GM19238 (cell line): Measurements from ENCODE around the gene TCF12.
"Not testable (repeated sequence)": the region's sequence is repeated elsewhere in the genome, so short reads cannot be mapped to it uniquely, and the experiment has no call there.

Experiments
- DNase-seq: peaks from one replicate; pipeline ENCODE4 v3.0.0; 2011; ENCODE audit warnings: low spot score; ENCODE audit not compliant: insufficient read length

Gene TCF12

DNA sequence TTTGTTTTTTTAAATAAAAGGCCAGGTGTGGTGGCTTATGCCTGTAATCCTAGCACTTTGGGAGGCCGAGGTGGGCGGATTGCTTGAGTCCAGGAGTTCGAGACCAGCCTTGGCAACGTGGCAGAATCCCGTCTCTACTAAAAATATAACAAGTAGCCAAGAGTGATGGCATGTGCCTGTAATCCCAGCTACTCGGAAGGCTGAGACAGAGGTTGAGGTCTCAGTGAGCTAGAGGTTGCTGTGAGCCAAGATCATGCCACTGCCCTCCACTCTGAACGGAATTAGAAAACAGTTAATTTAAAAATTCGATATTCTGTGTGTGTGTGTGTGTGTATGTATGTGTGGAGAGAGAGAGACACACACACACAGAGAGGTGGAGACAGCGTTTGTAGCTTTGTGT is 58.8 kb downstream of the TCF12 start:
- DNase-seq: no peak

DNA sequence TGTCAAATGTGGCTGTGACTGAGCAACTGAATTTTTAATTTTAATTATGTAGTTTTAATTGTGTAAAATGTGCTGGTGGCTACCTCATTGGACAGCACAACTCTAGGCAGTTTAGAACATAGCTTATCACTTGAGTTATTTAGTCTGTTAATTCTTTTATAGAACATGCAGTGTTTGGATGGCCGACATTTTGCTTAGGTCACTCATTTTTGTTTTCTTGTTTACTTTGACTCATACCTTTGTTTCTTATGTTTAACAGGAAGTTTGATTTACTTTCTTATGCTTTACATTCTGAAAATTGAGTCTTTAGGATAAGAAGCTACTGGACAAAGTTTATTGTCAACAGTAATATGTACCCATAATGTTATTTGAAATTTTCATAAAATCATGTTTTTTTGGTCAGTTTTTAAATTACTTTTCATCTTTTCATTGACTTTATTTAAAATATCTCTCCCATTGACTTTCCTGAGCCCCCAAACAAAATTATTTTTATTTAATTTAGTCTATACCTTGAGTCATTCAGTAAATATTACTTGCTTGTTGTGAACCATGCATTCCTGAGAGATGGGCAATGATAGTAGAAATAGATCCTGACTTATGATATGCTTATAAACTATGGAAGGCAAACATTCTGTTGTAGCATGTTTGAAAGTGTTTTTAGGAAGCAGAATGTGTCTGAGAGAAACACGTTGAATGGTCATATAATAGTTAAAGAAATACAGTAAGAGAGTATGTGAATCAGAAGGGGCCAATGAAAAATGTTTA is 60.6 kb downstream of the TCF12 start:
- no peak for DNase-seq

DNA sequence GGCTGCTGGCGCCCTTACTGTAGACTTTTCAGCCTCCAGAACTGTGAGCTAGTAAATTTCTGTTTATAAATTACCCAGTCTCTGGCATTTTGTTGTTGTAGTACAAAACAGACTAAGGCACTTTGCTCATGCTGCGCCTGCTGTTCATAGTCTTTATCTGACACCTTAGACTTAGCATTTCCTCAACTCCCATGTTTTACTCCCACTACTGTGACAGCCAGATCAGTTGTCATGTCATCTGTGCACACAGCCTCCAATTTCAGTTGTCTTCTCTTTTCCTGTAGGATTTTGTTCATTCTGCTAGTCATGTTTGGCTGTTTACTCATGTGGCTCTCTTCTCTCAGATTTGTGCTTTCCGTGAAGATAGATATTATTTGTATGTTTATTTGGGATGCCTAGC is 62.0 kb downstream of the TCF12 start:
- DNase-seq: no peak

DNA sequence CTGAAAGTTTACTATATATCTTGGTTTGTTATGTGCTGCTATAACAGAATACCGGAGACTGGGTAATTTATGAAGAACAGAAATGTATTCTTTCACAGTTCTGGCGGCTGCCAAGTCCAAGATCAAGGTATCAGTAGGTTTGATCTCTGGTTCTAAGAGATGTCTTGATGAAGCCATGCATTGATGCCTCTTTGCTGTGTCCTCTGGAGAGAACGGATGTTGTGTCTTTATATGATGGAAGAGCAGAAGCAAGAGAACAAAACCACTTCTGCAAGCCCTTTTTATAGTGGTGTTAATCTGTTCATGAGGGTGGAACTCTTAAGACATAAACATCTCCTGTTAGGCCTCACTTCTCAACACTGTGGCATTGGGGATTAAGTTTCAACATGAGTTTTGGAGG is 62.7 kb downstream of the TCF12 start:
- no peak for DNase-seq

DNA sequence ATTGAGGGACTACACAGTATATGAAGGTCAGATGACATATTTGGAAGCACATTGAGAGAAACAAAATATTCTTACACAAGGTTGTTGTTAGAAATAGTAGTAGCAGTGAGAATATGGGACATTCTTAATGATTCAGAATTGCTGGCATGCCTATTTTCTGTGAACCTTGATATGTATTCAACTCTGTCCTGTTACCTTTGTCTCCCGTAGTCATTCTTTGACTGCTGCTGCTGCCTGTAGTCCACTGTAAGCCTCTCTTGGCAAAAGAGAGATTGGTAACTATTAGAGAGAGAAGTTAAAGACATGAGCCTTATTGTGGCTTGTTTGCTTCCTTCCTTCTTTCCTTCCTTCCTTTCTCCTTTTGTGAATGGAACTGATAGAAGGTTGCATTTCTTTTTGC is 64.5 kb downstream of the TCF12 start:
- DNase-seq: no peak

DNA sequence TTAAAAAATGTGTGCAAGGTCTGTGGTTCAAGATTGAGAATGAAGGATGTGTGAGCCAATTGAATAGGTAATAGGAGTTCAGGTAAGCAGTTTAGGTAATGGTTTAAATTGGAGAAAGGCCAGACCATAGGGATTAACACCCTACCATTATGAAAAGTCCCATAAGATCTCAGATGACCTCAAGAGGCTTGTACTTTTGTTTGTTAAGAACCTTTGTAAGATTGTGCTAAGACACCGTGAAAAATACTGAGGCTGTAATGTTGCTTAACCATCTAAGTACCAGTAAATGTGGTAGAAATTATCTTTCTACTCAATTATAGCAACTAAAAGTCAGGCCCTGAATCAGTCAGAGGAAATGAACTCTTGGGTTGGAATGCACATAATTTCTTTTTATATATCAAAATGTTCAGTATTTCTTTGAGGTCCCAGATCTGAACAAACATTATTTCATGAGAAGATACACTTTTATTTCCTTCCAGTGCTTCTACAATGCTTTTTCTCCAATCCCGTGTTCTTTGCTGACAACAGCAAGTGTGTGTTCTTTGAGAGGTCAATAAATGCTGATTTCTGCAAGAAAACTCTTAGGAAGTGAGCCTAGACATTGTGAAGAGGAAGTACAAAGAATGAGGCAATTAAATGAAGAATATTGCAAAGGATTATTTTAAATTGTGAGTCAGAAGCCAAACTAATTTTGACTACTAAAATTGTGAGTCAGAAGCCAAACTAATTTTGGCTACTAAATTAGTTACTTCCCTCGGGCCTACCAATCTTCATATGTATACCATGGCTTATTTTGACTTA is 66.4 kb downstream of the TCF12 start:
- no peak for DNase-seq

DNA sequence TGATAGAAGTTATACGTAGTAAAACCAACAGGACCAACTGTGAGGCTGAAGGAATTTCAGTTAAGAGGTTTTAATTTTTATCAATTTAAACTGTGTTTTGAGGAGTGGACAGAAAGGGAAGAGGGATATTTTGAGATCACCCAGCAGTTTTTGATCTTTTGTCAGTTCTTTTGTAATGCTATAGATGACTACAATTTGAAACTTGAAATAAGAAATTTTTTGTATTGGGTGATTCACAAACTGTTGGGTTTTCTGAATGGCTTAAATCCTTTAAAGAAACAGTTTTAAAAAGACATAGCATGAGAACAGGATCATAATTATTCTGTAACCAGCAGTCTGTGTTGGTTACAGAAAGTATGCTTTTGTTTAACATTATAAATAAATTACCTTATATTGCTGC is 67.4 kb downstream of the TCF12 start:
- no peak for DNase-seq

DNA sequence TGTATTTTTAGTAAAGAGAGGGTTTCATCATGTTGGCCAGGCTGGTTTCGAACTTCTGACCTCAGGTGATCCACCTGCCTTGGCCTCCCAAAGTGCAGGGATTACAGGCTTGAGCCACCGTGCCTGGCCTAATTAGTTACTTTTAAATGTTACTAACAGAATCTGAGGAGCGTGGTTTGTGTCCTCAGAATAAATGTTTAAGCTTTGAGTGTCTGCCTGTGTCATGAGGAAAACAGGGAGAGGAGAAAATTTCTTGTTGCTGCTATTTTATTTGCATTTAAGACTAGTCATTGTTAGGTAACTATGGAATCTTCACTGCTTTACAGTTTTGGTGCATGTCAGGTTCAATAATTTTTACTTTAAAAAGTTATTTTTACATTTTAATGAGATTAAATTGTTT is 68.8 kb downstream of the TCF12 start:
- no peak for DNase-seq

DNA sequence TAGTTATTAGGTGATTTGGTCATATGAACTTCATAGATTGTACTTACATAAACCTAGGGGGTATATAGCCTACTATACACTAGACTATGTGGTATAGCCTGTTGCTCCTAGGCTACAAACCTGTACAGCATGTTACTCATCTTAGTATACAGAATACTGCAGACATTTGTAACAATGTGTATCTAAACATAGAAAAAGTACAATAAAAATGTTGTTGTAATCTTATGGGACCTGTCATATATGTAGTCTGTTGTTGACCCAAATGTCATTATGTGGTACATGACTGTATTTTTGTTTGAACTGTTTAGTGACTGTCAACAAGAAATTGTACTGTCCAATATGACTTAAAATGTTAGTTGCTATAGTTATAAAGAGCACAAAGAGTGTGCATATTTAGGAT is 69.8 kb downstream of the TCF12 start:
- no peak for DNase-seq

DNA sequence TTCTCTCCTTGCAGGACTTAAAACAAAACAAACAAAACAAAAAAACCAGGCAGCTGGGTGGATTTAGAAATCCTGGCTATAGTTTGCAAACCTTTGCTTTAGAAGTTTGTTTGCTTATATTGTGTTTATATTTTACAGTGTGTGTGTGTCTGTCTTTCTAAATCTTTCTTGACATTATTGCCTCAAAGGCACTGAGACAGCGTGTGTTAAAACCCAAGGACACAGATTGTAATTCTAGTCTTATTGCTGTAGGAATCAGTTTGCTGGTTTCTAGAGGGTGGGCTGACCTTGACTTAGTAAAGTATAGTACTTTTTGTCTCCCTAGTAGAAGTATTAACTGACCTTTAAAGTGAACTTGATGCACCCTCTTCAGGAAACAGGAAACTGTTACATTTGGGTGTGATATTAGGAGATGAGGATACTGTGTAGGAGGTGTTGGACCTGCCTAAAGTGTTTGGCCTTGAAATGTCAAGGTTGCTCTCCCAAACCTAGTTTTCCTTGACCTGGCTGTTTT is 71.0 kb downstream of the TCF12 start:
- no peak for DNase-seq

DNA sequence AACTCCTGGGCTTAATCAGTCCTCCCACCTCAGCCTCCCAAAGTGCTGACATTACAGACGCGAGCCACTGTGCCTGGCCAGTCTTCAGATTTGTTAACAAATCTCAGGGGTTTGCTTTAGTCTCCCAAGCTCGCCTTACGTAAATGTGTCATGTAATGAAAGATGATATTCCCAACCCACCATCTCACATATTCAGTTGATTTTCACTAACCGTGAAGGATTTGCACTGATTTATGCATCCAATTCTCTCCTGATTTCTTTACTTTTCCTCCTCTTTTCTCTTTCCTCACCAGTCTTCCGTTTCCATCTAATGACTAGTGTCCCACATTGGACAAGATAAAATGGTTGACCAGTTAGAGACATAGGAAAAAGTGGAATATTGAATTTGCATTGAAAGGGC is 72.6 kb downstream of the TCF12 start:
- no peak for DNase-seq

DNA sequence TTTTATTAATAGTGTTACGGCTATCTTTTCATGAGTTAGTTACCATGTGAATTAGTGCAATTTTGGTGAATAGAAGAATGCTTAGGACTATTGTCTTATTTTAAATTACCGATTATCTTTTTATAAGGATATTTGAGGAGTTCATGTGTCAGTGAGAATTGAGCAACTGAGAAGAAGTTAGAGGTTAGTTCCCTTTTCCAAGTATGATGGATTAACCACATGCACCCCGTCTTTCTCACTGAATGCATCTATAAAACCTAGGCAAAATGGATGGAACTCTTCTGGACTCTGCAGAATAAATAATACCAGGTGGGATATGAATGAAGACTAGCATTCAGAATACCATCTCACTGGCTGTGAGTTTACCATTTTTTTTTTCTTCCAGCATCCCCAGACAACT is 74.3 kb downstream of the TCF12 start:
- no peak for DNase-seq

DNA sequence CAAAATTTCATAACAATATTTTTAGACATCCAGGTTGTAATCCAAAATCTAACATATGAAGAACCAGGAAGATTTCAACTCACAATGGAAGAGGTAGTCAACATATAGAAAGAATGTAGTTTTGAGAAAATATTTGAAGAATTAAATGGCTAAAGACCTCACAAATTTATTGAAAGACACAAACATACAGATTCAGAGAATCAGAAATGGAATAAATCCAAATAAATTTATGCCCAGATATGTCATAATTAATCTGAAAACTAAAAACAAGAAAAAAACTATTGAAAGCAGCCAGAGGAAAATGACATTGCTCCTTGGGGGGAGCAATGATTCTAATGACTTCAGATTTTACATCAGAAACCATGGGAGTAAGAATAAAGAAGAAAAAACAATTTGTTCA is 75.8 kb downstream of the TCF12 start:
- DNase-seq: no peak

DNA sequence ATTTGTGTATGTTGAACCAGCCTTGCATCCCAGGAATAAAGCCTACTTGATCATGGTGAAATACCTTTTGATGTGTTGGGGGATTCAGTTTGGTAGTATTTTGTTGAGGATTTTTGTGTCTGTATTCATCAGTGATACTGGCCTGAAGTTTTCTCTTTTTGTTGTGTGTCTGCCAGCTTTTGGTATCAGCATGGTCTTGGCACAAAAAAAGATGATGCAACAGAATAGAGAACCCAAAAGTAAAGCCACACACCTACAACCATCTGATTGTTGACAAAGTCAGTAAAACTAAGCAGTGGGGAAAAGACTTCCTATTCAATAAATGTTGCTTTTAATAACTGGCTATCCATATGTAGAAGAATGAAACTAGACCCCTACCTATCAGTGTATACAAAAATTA is 77.6 kb downstream of the TCF12 start:
- DNase-seq: no peak

DNA sequence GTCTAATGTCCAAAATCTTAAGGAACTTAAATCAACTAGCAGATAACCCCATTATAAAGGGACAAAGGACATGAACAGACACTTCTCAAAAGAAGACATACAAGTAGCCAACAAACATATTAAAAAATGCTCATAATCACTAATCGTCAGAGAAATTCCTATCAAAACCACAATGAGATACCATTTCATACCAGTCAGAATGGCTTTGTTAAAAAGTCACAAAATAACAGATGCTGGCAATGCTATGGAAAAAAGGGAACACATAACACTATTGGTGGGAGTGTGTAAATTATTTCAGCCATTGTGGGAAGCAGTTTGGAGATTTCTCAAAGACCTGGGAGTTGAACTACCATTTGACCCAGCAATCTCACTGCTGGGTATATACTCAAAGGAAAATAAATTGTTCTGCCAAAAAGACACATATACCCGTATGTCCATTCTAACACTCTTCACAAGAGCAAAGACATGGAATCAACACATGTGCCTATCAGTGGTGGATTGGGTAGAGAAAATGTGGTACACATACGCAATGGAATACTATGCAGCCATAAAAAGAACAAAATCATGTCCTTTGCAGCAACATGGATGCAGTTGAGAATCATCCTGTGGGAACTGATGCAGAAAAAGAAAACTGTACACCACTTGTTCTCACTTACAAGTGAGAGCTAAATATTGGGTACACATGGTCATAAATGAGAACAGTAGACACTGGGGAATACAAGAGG is 78.5 kb downstream of the TCF12 start:
- DNase-seq: no peak

DNA sequence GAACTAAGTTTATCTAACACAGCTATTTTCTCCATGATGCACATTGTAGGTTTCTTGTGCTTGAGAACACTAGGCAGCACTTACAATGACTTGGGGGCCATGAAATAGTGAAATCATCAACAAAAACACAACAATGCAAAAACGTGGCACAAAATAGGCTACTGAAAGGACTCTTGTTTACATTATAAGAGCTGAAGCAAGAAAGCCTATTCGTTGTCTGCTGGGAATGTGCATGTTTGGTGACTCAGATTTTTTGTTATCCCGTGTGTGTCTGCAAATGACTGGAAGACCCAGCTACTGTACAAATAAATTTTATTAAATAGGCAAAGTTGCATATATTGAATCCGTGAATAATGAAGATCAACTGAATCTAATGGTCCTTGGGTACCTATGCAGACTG is 85.0 kb downstream of the TCF12 start:
- no peak for DNase-seq

DNA sequence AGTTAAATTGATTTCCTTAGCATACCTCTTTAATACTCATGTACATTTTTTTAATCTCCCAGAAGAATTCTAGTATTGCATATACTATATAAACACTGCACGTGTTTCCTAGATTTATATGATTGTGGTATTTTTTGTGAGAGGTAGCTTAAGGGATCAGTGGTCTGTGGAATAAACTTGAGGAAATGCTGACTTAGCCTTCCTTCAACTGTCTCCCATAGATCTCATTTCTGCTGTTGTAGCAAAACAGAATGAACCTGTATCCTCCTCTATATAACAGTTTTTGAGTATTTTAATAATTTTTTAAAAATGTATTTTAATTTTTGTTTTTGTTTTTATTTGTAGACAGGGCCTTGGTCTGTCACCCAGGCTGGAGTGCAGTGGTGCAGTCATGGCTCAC is 86.8 kb downstream of the TCF12 start:
- DNase-seq: no peak

DNA sequence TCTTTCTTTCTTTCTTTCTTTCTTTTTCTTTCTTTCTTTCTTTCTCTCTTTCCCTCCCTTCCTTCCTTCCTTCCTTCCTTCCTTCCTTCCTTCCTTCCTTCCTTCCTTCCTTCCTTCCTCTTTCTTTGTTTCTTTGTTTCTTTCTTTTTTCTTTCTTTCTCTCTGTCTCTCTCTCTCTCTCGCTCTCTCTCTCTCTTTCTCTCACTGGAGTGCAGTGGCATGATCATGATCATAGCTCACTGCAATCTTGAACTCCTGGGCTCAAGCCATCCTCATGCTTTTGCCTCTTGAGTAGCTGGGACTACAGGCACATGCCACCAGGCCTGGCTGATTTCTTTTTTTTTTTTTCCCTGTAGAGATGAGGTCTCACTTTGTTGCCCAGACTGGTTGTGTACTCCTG is 89.4 kb downstream of the TCF12 start:
- DNase-seq: not testable (repeated sequence)

DNA sequence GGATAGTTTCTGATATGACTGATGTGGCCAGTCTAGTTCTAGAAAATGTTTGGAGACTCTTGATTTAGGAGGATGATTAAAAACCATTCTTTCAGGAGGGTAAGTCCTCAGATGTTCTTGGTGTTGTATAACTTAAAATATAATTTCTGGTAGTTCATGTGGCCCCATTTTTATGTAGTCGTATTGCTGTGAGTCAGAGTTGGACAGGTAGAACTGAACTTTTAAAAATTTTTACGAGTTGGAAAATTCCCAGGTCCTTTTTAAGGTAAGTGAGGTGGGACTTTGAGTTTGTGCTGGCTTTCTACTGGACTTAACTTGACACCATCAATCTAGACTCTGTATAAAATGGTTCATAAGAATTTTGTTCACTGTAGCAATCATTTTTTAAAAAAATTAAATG is 92.3 kb downstream of the TCF12 start:
- DNase-seq: no peak

DNA sequence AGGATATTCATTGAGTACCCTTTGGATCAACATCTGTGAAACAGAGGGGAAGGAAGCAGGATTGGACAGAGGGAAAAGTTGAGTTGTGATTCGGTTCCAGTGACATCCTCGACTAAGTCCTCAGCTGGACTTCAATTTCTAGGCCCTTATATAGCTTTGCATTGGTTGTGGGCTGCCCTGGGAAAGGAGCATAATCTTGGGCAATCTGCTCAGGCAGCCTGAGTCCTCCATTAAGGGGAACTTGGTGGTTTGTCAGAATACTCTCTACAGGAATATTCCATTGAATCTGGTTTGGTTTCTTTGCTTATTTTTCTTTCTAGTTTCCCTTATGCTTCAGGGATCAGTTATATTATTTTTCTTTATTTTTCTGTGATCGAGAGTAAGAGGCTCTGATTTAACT is 94.1 kb downstream of the TCF12 start:
- DNase-seq: no peak

DNA sequence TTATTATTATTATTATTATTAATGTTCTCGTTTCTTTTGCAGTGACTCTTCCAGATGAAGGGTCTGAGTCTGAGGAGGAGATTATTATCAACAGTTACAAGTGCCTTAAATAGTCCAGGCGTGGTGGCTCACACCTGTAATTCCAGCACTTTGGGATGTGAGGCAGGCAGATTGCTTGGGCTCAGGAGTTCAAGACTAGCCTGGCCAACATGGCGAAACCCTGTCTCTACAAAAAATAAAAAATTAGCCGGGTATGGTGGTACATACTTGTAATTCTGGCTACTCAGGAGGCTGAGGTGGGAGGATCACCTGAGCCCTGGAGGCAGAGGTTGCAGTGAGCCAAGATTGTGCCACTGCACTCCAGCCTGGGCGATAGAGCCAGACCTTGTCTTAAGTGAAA is 96.5 kb downstream of the TCF12 start:
- DNase-seq: not testable (repeated sequence)

DNA sequence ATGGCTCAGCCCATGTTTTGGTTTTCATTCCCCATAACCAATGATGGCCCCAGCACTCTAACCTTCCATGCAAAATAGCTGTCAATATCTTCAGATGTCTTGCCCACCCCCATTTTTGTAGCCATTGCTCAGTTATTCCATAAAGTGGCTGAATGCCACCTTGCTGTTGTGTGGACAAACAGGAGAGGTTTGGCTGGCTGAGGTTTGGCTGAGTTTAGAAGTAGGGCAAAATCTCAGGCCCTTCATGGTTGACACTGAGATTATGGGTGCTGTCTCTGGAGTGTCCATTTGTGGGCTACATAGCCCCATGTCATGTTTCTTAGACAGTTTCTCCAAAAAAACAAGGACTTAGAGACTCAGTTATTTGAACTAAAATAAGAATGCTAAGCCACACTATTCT is 96.9 kb downstream of the TCF12 start:
- no peak for DNase-seq
